Germinal center (tissue), 1 donor: Measurements from ENCODE around the gene BST2.

Source experiments
- DNase-seq: peaks from one replicate; pipeline ENCODE4 v3.0.0; 2012; ENCODE audit warnings: mixed read lengths, low spot score

BST2 gene

DNA sequence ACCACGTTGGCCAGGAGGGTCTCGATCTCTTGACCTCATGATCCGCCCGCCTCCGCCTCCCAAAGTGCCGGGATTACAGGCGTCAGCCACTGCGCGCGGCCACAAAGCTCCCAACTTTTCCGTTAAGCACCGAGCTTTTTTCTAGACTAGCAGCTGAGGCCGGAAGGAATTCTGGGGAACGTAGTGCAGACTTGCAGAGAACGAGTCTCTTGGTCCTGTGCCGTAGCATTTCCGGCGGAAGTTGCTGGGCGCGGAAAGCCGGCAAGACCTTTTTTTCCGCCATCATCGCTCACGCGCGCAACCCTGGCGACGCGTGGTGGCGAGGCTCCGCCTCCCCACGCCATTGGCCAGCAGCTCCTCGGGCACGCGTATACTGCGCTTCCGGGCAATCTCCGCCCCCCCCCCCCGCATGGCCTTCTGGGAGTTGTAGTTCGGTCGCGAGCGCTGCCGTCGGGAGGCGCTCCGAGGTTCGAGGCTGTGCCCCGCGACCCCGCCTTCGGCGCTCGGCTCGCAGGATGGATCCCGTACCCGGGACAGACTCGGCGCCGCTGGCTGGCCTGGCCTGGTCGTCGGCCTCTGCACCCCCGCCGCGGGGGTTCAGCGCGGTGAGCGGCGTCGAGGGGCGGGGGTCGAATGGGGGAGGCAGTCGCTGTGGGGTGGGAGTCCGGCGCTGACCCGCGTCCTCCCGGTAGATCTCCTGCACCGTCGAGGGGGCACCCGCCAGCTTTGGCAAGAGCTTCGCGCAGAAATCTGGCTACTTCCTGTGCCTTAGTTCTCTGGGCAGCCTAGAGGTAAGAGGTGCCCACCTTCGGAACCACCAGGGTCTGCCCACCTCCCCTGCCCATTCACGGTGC is 14.4 kb upstream of the BST2 start, which contains the start of gene MVB12A:
Gene MVB12A (plus strand): TSS at position 427 of the 854 bp plus-strand sequence. CDS start 89 bp downstream, at position 516.
- DNase-seq = peak; percentile 99

DNA sequence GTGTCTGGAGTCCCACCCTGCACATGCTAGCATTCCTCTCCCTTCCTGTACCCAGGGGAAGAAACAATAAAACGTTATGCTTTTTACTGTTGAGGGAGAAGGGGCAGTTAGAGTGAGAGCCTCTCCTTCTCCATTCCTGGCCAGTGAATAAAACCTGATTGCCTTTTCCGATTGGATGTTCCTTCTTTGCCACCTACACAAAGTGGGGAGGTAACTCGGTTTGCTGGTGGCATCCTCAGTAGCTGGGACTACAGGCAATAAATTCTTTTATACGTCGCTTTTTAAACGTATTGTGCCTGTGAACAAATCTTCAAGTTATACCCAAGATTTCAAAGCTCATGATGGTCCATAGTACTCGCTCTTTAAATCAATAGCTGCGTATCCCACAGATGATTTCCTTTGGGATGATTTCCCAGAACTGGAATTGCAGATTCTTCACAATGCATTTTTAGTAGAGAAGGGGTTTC is 13.8 kb upstream of the BST2 start:
- no peak for DNase-seq

DNA sequence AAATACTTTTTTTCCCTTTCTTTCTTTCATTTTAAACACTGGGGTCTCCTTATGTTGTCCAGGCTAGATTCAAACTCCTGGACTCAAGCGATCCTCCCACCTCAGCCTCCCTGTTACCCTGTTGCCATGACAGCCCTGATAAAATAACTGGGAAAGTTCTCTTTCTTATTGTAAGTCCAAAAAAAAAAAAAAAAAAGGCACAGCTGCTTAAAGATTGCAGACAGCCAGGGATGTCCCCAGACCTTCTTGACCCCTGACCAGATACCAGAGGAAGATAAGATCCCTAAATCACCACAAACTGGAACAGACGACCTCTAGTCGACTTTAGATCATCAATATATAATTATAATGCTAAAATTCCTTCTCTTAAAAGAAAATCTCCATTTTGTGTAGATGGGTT is 13.3 kb upstream of the BST2 start:
- DNase-seq = no peak

DNA sequence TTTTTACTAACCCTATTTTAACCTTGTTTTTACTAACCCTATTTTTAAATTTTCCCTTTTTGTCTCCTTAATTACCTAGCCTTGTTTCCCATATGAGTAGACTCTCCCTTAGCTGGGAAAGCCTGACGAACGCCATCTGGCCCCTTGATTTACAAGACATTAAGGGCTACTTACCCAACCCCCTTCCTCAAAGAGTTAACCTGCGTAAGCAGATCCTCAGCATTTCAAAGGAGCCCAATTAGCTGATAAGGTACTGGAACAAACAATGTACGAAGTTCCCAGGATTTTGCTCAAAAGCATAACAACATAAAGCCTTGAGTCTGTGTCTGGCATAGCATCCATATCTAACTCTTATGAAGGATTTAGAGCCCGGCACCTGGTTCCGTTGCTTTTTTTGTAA is 9.7 kb upstream of the BST2 start:
- DNase-seq = no peak

DNA sequence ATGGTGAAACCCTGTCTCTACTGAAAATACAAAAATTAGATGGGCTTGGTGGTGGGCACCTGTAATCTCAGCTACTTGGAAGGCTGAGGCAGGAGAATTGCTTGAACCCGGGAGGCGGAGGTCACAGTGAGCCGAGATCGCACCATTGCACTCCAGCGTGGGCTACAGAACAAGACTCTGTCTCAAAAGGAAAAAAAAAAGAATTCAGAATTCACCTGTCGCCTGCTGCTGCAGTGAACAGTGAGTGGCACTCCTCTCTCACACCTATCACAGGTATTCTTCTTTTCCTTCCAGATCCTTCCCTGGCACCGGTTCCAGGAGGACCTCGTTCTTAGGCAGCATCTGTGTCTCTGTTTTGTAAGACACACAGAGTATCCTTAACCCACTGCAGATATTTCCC is 8.7 kb upstream of the BST2 start:
- no peak for DNase-seq

DNA sequence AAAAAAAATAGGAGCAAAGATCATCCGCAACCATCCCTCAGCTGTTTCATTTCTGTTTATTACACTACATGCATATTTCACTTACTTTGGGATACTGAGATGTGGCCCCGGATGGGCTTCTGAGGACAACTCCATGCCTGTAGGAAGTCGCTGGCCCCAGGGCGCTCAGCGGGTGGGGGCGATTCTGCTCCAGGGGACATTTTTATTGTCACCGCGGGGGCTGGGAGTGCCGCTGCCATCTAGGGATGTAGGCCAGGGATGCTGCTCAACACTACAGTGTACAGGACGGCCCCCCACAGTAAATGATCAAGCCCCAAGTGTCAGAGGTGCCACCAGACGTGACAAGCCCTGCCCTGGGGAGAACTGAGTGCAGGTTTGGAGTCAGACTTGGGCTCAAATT is 6.4 kb upstream of the BST2 start:
- DNase-seq = no peak

DNA sequence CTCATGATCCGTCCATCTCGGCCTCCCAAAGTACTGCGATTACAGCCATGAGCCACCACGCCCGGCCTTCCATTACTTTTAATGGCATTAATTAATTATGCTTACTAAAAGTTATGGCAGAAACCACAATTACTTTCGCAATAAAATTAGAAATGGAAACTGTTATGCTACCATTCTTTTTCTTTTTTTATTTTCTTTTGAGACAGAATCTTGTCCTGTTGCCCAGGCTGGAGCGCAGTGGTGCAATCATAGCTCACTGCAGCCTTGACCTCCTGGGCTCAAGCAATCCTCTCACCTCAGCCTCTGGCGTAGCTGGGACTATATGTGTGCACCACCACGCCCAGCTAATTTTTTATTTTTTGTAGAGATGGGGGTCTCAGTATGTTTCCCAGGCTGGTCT is 4.6 kb upstream of the BST2 start:
- DNase-seq = no peak

DNA sequence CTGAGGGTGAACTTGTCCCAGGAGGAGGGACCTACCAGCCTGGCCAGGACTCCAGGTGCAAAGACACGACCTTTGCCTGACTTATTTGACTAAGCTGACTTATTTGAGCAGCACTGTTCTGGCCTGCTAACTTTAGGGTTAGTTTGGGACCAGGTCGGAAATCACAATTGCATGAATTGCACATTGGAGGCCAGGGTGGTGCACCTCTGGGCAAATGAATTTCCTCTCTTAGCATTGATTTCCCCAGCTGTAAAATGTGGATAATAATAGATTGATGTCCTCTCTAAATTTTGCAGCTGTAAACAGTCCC is 1.4 kb upstream of the BST2 start:
- DNase-seq = peak; percentile 51

DNA sequence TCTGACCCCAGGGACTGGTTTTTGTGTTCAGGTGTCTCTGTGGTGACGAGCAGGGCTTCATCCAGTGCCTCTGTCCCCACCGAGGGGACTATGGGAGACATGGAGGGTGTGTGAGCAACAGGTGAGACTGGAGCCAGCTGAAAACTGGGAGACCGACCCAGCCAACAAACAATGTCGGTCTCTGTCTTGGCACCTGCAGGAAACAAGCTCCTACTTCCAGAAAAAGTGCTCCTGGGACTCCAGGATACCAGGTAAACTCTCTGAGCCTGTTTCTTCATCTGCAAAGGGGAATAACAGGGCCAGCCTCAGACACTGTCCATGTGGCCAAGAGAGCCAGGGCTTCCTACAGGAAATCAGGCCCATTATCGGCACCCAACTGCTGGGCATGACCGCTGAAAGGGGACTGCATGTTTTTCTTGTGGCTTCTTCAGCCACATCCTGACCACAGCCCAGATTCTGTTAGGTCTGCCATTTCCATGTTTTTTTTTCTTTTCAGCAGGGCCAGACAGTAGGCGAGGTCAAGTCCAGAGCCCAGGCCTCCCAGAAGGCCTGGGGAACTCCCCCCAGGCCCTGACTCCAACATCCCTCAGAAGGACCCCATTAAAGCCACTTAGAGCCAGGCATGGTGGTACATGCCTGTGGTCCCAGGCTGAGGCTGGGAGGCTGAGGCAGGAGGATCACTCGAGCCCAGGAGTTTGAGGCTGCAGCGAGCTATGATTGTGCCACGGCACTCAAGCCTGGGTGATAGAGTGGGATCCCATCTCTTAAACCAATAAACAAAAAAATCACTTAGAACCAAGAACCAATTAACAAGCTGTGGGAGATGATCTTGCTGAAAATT is 836 bp upstream of the BST2 start:
- no peak for DNase-seq

DNA sequence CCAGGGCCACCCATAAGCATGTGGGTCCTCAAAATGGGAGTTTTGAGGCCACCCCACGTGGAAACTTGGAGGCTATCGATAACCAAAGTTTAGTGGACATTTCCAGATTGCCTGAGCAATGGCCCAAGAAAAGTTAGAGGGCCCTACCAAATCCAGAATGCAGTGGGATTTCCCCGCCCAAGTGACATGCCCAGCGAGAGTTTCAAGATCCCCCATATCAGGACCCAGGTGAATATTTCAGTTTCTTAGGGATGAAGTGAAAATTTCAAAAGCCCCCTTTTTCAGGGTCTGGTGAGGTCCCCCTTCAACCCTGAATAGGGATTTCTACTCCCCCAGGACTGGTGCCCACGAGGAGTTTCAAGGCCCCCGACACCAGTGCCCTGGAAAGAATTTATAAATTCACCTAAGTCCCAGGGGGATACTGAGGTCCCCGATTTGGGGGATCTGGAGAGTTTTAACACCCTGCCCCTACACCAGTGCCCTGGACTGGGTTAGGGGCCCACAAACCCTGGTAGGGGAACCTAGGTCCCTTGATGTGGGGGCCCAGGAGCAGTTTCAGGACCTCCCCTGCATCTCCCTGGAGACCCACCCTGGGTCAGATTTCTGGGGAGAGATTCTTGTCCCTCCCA is 695 bp downstream of the BST2 start:
- DNase-seq = no peak

DNA sequence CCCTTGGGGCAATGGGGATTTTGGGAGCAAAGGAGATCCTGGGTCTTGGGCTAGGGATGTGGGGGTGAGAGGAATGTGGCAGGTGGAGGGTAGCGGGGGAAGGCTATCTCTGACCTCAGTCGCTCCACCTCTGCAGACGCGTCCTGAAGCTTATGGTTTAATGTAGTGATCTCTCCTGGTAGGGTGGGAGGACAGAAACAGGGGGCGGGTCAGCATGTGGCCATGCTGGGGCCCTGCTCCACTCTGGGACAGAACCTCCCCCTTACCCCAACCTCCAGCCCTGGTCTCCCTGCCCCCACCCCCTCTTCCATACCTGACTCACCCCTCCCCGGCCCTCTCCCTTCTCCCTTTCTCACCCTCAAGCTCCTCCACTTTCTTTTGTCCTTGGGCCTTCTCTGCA is 1.4 kb downstream of the BST2 start:
- DNase-seq = no peak

DNA sequence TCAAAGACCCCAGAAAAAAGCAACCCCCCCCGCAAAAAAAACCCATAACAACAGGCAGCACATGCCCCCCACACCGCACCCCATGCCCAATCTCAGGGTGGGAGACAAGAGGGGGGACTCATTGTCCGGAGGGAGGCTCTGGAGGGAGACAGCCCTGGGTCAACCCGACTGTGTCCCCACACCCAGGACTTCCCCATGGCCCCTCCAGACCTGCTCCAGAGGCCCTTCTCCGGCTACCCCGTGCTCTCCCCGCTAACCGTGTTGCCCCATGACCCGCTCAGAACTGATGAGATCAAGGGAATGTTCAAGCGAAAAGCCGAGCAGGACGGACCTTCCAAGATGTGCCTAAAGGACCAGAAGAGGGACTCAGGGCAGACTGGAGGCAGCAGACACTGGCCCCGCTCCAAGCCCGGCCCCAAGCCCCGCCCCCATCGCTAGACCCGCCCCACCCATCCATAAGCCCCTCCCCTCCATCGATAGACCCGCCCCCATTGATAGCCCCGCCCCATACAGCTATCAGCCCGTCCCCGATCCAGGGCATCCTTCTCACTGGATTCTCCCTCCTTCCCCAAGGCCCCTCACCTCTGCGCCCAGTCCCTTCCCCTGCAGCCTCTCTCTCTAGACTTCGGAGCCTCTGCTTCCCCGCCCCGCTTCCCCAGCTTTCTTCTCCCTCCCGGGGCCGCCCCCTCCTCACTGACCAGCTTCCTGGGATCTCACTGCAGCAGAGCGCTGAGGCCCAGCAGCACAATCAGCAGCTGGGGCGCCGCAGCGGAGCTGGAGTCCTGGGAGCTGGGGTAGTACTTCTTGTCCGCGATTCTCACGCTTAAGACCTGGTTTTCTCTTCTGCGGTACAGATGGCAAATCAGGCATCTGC is 2.2 kb downstream of the BST2 start:
- DNase-seq = peak; percentile 83

DNA sequence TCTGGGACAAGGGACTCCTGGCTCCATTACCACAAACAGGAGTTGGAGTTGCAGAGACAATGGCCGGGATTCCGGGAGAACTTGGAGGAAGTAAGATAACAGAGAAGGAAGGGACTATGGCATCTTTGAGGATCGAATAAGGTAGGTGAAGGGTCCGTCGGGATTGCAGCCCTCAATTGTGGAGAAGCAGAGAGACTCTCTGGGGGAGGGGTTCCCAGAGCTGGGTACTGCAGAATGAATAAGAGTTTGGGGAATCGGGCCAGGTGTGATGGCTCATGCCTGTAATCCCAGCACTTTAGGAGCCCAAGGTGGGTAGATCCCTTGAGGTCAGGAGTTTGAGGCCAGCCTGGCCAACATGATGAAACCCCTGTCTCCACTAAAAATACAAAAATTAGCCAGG is 3.8 kb downstream of the BST2 start:
- DNase-seq = no peak

DNA sequence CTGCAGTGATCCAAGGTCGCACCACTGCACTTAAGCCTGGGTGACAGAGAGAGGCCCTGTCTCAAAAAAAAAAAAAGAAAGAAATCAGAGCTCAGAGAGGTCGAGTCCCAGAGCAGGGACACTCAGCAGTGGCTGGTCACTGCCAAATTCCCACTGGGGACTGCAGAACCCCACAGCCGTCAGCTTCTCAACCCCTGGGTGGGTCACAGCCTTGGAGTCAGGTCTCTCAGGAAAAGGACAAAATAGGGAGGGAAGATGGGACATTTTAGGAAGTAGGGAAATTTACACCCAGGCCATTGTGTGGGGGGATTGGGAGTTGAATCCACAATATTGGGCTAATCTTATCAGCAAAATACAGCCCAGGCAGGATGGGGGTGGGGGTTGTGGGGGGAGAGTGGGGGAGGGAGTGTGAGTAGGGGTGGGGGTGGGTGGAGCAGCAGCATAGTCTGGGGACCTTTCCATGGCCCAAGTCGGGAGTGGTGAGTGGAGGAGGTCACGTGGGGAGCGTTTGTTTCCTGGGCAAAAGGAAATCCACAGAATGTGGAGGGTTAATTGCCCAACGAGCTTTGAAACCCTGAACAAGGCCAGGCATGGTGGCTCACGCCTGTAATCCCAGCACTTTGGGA is 6.4 kb downstream of the BST2 start:
- no peak for DNase-seq

DNA sequence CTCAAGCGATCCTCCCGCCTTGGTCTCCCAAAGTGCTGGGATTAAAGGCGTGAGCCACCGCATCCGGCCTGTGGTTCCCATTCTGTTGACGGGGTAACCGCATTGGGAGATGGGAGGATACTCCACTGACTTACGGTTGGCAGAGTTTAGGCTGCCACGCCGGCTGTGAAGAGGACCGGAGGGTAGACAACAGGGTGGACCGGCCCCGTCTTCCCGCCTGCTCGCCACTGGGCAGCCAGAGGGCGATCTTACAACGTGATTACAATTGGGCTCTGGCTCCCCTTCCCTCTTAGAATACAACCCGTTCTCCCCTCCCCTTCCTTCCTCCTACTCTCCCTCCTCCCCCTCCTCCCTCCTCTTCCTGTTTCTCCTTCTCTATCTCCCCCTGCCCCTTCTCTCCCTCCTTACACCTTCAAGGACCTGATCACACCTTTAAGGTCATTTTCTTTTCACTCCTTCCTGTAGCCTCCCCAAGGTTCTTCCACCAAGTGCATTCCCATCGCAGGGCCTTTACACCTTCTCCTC is 10.5 kb downstream of the BST2 start:
- DNase-seq = peak; percentile 69

DNA sequence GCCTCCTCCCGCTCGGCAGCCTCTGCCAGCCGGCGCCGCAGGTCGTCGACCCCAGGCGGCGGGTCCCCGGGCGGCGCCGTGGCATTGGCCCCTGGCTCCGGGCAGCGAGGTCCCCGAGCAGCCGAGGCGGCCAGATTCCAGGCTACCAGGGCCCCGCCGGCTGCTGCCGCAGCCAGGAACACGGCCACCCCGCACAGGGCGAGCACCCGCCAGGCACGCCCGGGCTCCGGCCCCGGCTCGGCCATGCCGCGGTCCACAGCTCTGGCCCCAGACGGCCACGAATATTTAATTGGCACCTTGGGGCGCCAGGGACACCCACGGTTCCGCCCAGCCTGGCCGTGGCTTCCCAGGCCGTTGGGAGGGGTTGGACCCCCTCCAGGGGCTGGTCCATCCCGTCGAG is 11.5 kb downstream of the BST2 start, which contains the start of gene CCDC194:
Gene CCDC194 (minus strand): TSS at position 283 of the 400 bp plus-strand sequence. CDS start 38 bp downstream, at position 245.
- no peak for DNase-seq

DNA sequence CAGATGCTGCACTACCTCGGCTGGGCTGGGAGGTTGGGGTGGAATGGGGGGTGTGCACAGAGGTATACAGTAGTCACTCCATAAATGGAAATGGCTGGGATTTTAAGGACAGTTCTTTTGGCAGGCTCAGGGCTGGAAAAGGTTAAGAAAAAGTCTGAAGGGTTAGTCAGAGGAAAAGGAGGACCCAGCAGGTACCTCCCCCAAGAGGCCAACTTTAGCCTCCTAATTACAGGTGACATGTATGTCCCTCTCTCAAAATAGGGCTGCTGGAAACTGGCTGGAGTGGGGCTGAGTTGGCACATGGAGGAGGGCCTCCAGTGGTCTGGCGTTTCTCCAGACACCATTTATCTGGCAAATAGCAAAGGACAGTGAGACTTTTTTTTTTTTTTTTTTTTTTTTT is 12.4 kb downstream of the BST2 start:
- DNase-seq = no peak

DNA sequence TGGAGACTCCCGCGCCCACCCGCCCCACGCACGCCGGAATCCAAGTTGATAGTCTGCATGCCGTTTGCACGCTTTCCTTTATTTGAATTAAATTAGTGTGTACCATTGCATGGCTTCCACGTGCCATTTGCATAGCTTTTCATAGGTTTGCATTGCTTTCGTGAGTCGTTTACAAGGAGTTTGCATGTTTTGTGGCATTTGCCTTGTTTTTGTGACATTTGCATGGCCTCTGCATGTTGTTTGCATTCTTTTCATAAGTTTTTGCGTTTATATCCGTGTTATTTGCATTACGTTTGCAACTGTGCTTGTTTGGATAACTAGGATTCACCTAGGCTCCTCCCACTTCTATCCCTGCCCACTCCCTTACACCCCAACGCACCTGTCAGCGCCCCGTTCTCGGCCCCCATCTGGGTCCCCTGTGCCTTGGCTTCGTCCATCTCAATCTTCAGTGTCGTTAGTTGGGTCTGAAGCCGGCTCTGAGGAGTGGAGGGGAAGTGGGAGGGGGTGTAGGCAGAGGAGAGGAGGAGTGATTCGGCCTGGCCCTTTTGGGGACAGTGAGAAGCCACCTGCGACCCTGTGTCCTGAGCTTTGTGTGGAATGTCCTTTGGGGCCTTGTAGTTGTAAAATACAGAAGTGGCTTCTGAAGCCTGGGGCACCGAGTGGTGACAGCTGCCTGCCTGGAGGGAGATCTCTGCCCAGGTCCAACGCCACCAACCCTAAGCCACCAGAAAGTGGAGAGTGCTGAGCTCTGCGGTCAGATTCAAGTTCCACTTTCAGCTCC is 13.9 kb downstream of the BST2 start:
- DNase-seq = peak; percentile 30

DNA sequence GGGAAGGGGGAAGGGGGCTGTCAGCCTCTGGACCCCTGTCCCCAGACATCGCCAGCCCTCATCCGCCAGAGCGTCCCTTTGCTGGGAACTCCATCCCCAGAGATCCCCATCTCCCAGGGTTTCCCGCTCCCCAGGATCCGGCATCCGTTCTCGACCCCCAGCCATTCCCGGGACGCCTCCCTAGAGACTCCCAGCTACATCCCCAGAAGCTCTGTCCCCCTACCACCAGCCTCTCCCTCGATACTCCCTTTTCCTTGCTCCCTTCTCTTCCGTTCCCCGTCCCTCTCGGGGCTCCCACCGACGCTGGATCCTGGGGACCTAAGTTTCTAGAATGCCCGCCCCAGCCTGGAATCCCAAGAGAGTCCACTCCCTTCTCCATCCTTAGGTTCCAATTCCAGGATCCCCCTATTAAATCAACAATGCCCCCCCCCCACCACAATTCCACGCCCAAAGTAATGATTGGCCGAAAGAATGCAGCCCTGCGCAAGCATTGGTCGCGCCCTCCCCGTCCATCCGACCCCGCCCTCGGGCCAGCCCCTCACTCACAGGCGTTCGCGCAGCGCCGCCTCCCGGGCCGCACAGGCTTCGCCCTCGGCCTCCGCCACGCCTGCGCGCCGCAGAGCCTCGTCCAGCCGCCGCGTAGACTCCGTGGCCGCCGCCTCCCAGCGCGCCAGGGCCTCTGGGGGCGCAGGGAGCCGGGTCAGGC is 14.6 kb downstream of the BST2 start:
- peak; percentile 96 for DNase-seq
